Anterior cingulate cortex (tissue), 58 donors: ENCODE results near the gene CREBBP.

Experiments
- DNase-seq, 58 donors: peaks; one replicate each; lab custom pipeline; 2025; lab: John Stamatoyannopoulos, UW

The CREBBP gene

GRCh38 chr16:3857189-3858043 lies 23.1 kb downstream of the CREBBP start:
- DNase-seq: peak in 1 of 58 donors; percentile 17

- no peak for DNase-seq
Observed at GRCh38 chr16:3856367-3857141, 24.0 kb downstream of the CREBBP start.

GRCh38 chr16:3854750-3855541 lies 25.6 kb downstream of the CREBBP start:
- DNase-seq: no peak

DNA sequence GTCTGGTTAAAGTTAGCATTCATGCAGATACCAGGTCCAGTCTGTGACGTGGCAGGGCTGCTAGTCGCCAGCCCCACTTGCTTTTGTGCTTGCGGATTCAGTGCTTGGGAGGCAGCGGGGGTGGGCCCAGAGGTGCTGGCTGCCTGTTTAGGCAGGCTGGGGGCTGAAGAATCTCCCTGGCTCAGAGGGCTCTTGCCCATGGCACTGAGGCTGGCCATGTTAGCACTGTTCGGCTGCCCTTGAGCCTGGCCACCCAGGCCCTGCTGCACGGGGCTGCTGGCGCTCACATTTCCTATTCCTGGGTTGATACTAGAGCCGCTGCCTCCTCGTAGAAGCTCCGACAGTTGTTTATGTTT lies 30.0 kb downstream of the CREBBP start:
- no peak for DNase-seq

DNA sequence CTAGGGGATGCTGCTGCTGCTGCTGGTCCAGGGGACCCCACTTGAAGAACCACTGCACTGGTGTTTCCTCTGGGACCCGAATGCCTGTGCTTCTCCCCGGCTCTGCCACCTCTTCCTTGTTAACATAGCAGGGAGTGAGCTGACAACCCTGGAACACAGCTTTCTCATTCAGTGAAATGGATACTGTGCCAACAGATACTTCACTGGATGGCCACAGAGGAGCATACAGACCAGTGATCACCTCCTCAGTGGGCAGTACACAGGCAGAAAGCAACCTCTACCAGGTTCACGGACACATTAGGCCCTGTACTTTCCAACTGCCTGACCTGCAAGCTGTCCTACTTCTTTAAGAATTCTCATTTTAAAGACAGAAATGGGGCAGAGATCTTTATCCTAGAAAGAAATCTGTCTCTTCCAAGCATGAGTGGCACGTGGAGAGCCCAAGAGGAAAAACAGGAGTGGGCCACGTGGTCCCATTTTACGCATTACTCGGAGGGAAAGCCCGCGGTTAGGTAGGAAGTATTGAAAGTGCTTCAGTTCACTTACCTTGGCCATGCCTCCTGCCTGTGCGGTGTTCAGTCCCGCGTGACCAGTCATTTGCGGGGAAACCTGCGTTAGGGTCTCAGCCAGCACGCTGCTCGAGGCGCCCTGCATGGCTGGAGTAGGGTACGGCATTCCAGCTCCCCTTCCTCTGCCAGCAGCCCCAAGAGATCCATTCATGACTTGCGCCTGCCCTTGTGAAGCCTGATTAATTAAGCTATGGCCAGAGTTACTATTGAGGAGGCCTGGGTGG lies 30.6 kb downstream of the CREBBP start:
- DNase-seq: no peak

DNA sequence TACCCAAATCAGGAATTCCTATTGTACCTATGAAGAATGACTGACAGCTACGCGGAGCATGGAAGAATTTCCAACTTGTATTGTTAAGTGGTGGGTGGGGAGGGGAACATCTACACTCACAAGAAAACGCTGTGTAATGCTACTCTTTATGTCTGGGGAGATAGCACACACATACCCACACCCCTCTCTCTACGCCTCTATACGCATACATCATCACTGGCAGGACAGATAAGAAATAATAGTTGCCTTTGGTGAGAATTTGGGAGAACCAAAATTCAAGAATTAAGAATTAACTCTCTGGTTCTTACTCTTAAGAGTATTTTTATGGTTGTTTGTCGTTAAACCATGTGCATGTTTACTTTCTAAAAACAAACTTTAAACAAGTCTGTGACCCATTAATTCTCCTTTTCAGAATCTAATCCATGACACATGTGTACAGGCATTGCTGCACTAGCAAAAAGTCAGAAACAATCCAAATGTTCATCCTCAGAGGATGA lies 33.9 kb downstream of the CREBBP start:
- no peak for DNase-seq

GRCh38 chr16:3846087-3846486 lies 34.4 kb downstream of the CREBBP start:
- no peak for DNase-seq

GRCh38 chr16:3842994-3843393 lies 37.5 kb downstream of the CREBBP start:
- no peak for DNase-seq

GRCh38 chr16:3841729-3842508 lies 38.6 kb downstream of the CREBBP start:
- no peak for DNase-seq

- DNase-seq: no peak
Observed at GRCh38 chr16:3839402-3840184, 40.9 kb downstream of the CREBBP start.

GRCh38 chr16:3838600-3839401 lies 41.7 kb downstream of the CREBBP start:
- DNase-seq: no peak

DNA sequence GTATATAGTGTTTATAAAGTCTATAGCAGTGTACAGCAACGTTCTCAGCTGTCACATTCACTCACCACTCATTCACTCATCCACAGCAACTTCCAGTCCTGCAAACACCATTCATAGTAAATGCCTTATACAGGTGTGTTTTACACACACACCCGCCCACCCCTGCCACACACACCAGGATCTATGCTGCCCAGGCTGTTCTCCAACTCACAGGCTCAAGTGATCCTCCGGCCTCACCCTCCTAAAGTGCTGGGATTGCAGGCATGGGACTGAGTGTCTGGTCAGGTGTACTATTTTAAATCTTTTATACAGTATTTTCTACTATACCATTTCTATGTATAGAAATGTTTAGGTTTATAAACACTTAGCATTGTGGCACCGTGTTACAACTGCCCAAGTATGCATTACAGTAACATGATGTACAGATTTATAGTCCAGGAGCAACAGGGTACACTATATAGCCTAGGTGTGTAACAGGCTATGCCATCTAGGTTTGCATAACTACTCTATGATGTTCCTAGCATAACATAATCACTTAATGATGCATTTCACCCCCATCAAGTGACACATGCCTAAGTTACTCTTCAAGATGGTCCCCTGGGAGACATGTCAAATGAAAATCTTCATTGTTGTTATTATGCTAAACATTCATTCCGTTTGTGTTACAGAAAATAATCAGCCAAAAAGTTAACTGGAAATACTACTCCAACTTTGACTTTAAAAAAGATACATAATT lies 42.5 kb downstream of the CREBBP start:
- DNase-seq: no peak

DNA sequence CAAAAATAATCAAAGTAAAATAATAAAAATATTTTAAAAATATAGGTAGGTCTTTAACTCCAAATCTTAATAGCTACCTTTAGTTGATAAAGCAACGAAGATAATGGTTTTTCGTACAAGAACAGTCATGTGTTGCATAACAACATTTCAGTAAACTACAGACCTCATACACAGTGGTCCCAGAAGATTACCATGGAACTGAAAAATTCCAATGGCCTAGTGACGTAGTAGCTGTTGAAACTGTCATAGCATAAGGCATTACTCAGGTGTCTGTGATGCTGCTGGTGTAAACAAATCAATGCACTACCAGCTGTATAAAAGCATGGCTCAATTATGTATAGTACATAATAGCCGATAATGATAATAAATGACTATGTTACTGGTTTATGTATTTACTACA lies 43.9 kb downstream of the CREBBP start:
- DNase-seq: no peak

- no peak for DNase-seq
Observed at GRCh38 chr16:3835089-3835602, 45.4 kb downstream of the CREBBP start.

GRCh38 chr16:3832668-3833067 lies 47.8 kb downstream of the CREBBP start:
- DNase-seq: no peak

DNA sequence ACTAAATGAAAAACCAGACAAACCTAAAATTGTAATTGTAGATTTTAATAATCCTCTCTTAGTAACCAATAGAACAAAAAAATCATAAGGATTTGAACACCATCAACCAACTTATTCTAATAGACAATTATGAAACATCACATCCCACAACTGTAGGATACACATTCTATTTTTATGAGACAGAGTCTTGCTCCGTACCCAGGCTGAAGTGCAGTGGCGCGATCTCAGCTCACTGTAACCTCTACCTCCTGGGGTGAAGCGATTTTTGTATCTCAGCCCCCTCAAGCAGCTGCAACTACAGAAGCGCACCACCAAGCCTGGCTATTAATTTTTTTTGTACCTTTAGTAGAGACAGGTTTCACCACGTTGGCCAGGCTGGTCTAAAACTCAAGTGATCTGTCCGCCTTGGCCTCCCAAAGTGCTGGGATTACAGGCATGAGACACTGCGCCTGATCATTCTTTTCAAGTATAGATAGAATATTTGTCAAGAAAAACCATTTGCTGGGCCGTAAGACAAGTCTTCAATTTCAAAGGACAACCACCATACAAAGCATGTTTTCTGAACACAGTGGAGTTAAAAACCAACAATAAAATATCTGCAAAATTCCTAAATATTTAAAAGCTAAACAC lies 49.8 kb downstream of the CREBBP start:
- no peak for DNase-seq
